G401.6 (cell line): Measurements from ENCODE around the gene PRMT7.
"Not testable (repeated sequence)": the region's sequence is repeated elsewhere in the genome, so short reads cannot be mapped to it uniquely, and the experiment has no call there.

ENCODE experiments used
- FAIRE-seq: peaks from 2 replicates; lab custom pipeline; 2012; peaks lifted over from hg19 to GRCh38; lab: Jason Lieb, UNC

The PRMT7 gene

DNA sequence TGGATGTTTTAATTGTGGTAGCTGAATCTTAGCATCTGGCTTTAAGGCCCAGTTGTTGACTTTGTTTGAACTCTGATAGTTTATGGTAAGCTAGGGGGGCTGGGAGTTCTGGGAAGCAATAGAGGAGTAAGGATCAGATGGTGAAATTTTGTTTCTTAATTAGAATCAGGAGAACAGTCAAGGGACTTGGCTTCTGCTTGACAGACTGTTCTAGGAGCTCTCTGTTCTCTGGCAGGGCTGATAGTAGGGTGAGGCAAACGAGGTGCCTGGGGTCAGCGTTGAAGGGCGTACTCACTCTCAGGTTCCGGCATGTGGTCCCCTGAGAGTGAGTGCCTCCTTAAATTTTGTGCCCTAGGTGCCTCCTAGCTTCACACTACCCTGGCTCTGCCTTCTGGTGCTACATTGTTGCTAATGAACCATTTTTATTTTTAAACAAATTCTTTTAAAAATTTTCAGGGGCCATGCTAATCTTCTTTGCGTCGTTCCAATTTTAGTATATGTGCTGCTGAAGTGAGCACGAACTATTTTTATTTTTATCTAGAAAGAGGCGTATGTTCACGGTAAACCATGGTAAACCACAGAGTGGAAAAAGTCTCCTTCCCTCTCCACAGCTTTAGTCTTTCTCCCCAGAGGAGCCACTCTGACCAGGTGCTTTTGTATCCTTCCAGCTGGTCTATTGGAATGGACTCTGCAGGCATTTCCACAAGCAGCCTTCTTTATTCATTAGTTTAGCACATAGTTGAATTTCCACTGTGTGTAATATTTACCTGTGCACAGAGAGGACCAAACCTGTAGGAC is 26.8 kb upstream of the PRMT7 start:
- FAIRE-seq: no peak

DNA sequence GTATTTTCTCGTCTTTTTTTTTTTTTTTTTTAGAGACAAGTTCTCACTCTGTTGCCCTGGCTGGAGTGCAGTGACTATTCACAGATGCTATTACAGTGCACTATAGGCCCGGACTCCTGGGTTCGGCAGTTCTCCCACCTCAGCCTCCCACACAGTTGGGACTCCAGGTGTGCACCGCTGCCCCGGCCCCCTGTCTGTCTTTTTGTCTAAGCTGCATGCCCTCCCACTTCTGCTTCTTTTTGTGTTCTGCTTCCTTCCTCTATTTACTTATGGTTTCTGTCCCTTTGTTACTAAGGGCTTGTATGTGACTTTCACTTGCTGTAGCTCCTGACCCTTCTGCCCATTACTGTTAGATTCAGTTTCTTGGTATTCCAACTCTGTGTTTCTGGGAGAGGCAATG is 26.0 kb upstream of the PRMT7 start:
- FAIRE-seq: no peak

DNA sequence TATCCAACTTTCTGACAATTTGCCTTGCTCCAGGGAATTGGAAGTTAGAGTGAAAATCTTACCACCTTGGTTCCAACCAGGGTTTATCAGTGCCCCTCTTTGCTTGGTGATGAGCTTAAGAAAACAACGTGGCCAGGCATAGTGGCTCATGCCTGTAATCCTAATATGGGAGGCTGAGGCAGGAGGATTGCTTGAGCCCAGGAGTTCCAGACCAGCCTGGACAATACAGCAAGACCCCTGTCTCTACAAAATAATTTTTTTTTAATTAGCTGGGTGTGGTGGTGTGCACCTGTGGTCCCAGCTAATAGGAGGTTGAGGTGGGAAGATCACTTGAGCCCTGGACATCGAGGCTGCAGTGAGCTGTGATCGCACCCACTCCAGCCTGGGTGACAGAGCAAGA is 25.1 kb upstream of the PRMT7 start:
- no peak for FAIRE-seq

DNA sequence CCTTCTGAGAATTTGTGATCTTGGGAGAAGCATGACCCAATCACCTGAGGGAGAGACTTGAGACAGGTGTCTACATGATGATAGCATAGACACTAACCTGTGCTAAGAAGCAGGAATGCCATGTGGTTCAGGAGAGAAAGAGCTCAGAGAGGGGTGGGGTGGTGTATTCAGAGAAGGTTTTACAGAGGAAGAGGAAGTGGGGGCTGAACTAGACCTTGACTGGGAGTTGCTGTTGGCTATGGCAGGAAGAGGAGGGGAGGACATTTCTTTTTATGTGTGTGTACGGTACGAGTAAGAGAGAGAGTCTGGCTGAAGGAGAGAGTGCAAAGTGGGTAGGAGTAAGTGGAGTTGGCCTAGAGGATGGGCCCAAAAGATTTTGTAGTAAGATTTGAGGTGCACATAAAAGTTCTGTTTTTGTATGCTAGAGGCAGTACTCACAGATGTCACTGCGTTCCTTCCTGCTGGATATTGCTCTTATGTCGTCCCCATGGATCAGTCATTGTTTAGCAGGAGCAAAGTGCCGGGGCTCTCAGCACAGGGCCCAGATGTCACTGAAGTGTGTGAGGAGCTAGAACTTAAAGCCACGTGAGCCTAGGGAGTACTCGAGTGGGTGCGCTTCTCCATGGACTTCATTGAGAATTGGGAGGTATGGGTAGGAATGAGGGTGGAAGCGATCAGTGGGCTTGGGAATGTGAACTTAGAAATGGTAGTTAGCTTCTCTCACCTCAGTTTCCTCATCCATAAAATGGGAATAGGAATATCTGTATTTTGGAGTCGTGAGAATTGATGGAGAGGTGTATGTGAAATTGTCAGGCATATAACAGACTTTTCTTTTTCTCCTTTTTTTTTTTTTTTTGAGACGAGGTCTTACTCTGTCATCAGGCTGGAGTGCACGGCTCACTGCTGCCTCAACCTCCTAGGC is 24.4 kb upstream of the PRMT7 start:
- FAIRE-seq: no peak

DNA sequence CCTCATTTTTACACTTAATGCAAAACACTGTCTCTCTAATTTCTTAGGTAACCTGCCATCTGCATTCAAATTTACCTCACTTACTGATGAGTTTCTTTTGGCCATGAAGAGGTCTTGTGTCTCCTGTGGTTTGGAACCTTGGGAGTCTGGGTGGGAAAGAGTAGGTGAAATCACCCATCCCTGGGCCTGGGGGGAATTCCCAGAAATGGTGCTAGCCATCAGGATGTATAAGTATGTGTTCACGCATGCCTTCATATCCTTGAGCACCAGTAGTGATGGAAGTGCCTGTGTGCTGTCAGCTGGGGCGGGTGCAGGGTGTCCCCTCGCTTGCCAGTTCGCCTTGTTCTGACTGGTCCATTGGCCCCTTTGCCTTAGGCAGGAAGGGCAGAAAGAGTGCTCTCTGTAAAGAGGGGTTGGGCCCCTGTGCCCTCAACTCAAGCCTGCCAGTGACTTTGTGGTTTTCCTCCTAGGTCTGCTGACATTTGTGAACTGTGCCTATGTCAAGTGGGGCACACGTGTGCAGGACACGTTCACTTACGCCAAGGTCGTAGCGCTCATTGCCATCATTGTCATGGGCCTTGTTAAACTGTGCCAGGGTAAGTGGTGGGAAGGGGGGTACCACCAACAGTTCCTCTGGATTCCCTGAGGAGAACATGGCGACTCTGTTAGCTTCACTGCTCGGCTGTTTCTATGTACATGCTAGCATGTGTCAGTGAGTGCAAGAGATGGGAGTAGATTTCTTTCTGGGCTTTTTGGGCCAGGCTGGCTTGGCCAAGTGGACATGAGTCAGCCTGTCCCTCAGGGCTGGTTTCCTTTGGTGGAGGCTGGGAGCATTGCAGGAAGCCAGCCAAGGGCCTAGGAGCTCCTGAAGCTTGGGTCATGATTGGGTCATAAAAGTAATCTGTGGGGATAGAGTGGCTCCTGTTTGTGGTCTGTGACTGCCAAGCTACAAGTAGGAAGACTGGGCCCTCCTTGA is 23.3 kb upstream of the PRMT7 start:
- no peak for FAIRE-seq

DNA sequence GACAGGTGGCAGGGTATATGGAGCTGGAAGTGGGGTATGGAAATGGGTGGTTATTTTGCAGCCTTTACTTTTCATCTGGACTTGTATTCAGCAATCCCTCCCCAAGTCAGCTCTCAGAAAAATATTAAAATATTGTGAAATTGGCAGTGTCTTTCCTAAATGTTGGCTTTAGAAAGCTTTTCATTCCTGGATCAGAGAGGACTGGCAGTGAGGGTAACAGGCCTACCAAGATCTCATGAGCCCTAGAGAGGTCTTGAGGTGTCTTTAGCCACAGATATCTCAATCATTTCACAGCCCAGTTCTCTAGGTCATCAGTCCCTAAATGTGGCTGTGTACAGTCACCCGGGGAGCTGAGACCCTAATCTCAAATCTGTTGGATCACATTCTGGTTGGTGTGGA is 22.6 kb upstream of the PRMT7 start:
- FAIRE-seq: no peak

DNA sequence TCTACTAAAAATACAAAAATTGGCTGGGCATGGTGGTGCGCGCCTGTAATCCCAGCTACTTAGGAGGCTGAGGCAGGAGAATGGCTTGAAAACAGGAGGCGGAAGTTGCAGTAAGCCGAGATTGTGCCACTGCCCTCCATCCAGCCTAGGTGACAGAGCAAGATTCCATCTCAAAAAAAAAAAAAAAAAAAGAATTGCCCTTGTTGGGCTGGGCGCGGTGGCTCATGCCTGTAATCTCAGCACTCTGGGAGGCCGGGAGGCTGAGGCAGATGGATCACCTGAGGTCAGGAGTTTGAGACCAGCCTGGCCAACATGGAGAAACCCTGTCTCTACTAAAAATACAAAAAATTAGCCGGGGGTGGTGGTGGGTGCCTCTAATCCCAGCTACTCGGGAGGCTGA is 22.0 kb upstream of the PRMT7 start:
- not testable (repeated sequence) for FAIRE-seq

DNA sequence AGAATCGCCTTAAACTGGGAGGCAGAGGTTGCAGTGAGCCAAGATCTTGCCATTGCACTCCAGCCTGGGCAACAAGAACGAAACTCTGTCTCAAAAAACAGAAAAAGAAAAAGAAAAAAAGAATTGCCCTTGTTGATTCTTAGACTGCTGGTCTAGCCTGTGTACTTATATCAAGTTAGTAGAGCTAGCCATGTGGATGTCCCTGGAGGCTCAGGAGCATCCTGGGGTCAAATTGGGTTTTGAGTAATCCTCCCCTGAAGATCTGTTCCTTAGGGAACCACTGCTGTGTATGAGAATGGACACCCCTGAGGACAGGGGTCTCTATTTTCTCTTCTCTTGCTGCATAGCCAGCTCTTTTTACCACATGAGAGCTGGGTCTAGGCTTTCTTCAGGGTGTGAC is 21.6 kb upstream of the PRMT7 start:
- FAIRE-seq: no peak

DNA sequence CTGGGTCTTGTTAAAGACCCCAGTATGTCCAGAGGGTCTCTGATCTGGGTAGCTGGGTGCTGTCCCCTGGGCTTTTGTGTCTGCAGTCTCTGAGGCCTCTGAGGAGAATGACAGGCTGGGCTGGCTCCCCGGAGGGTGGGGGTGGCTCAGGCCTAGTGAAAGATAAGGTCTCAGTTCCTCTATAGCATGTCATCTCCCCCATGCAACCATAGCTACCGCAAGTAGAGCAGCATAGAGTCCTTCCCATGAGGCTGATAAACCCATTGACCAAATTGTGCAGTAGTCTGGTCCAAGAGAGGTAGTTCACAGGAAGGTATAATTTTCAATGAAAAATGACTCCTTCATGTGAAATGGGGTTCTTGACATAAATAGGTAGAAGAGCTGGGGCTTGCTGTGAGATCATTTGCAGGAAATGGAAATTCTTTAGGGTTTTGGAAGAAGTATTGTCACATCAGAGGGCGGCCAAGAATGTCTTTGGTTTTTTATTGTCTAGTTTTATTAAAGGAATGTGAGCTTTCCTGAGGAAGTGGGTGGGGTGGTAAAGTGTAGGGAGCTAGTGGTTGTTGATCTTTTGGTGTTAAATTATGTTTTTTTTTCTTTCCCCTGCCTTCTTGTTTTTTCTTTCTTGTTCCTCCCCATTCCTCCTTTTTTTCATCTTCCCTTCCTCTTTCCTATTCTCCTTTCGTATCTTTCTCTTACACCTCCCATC is 21.0 kb upstream of the PRMT7 start:
- no peak for FAIRE-seq

DNA sequence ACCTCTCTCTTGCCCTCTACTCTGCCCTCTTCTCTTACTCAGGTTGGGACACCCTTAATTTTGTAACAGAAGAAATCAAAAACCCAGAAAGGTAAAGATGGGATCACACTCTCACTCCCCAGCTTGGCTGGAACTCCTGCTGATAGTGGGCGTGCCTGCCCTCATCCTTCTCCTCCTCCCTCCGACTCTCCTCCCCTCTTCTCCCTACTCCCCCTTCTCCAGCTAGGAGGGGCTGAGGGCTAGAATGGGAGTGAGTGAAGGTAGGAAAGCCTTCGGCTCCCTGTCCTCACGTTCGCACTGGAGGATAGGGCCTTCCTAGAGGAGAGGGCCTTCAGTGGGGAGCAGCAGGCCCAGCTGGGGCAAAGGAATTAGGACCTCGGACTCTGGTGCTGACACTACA is 20.4 kb upstream of the PRMT7 start:
- FAIRE-seq: no peak

DNA sequence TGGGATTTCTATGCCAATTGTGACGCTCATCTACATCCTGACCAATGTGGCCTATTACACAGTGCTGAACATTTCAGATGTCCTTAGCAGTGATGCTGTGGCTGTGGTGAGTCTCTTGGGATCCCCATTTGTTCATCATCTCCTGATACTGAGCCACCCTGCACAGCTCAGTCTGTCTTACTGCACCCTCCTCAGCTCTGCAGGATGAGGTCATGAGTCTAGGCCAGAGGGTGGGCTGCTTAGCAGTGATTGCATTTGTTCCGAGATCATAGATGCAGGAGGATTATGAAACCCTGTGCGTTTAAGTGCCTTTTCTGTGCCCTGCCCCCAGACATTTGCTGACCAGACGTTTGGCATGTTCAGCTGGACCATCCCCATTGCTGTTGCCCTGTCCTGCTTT is 19.6 kb upstream of the PRMT7 start:
- no peak for FAIRE-seq

DNA sequence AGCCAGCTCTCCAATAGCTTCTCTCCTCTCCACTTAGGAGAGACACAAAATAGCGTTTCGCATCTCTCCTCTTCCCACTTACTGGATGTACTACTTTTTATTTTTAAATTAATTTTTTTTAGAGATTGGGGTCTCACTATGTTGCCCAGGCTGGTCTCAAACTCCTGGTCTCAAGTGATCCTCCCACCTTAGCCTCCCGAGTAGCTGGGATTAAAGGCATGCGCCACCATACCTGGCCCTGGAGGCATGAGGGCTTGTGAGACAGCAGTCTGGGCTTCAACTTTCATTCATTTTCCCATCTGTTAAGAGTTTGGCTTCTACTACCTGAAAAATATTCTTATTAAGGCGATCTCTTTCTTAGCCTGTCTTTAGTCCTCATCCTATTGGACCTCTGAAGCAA is 18.4 kb upstream of the PRMT7 start:
- FAIRE-seq: no peak

DNA sequence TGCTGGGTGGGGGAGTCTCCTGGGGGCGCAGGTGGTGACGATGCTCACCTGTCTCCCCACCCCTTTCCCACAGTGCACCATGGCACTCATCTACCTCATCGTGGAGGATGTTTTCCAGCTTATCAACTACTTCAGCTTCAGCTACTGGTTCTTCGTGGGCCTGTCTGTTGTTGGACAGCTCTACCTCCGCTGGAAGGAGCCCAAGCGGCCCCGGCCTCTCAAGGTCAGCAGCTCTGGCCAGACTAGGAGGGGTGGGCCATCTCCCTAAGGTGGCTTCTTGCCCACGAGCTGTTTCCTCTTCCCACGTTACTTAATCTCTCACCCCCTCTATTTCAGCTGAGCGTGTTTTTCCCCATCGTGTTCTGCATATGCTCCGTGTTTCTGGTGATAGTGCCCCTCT is 14.5 kb upstream of the PRMT7 start:
- no peak for FAIRE-seq

DNA sequence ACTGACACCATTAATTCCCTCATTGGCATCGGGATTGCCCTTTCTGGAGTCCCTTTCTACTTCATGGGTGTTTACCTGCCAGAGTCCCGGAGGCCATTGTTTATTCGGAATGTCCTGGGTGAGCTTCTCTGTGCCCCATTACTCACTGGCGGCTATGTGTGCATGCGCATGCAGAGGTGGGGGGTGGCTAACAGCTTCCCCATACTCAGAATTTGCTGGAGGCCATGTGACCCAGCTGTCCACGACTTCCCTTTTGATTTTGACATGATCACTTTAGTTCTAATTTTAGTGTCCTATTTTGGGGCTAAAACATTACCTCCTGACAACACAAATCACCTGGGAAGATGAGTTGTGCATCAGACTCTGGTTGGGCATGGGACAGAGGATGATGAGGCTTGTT is 14.1 kb upstream of the PRMT7 start:
- FAIRE-seq: no peak

DNA sequence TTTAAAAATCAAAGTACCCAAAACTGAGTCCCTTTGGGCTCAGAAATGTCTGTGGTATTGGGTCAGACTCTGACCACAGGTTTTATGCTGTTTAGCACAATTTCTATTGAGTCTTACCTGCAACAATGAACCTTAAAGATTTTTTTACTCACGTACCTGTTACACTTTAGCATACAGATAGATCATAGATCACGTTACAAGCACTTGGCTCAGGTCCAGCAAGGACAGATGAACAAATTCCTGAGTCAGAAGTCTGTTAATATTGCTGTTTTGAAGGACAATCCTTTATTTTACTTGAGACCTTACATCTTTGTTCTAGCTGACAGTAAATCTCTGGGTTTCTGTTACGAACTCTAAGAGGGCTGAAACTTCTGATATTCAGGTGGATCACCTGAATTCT is 12.9 kb upstream of the PRMT7 start:
- FAIRE-seq: no peak

DNA sequence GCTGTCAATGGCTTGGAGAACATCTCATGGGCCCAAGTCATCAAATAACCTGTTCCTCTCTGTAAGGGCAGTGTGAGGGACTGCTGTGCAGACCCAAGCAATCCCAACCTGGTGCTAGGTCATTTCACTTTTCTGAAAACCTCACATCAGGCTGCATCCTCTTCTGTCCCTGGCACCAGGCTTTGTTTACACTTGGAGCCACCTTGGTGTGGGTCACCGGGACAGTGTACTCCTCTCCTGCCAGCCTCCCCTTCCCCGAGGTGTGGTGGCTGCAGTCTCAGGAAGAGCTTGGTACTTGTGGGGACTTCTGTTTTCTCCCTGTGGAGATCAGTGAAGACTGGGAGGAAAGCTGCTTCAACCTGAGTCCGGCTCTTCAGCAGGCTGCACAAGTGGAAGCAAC is 12.5 kb upstream of the PRMT7 start:
- FAIRE-seq: no peak

DNA sequence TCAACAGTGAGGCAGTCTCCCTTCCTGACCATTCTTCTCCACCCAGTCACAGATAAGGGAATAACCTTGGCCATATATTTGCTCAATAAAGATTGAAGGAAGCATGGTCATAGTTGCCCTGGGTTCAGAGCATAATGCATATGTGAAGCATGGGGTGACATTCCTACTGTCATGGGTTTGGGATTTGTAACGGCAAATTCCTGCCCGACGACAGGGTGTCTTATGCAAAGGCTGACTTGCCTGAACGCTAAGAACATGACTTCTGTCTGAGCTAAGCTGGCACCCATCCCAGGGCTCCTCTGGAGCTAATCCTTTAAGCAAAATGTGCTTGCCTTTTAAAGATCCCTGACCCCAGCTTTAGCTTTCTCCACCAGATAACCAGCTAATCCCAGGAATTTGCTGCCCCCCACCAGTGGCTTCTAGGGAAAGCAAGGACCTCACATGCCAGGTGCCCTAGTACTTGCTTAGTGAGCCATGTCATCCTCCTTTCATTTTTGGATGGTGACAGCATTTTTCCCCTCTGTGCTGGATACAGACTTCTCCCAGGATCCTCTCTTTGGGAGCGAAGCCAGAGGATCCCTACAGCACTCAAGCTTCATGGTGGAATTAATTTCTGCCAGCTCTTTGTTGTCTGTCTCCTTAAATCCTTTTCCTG is 11.8 kb upstream of the PRMT7 start:
- FAIRE-seq: peak; percentile 73

DNA sequence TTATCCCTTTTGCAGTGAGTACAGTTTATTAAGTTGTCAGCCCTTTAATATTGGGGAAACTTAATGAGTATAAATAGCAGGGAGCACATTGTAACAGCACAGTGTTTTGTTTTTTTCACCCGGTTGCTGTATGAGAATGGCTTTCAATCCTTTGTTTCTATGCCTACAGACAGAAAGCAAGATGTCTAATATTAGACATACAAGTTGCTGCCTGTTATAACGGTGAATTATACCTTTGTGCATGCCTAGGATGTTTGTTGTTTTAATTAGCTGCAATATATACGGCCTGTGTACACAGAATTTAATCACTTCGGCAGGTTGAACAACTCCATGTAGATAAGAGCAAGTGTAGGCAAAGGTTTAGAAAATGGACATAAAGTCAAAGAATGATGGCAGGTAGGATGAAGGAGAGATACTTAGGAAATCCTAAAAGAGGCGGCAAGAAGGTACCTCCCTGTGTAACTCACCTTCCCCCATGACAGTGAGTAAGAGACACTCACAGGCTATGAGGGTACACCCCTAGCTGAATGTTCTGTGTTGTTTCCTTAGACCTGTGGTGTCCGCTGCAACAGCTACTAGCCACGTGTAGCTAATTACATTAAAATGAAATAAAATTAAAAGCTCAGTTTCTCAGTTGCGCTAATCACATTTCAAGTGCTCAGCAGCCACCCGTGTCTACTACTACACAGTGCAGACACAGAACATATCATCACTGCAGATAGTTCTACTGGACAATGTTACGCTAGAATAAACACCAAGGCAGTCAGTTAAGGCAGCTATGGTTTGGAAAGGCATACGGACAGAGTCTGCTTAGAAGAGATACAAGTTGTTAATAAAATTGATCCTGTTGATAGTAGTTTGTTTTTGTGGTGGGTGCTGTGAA is 11.0 kb upstream of the PRMT7 start:
- FAIRE-seq: no peak

DNA sequence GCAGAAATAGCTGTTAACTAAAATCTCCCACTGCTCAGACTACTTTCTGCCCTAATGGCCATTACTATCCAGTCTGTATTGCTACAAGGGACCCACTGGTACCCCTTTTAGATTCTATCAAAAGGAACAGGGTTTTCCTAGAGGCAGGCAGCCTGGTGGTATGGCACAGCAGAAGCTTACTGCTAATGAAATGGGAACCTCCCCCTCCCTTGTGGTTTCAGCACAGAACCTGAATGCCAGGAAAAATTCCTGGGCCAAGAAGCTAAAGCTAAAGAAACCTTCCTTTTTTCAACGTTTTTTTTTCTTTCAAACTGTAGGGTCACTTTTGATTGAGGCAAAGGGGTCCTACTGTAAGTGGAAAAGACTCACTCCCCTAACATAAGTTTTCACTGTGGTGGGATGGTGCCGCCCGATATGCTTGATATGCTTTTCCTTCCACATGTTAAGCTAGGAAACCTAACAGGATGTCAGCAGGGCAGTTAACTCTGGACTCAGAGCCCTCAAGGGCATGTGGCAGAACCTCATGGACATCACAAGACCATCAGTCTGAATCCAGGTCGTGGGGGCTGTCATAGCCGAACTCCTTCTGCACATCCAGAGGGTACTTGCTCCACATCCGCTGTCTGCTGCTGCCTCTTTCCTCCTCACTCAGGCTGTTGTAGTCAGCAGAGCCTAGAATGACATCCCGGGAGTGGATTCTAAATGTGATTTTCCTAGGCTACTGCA is 9.9 kb upstream of the PRMT7 start:
- FAIRE-seq: no peak

DNA sequence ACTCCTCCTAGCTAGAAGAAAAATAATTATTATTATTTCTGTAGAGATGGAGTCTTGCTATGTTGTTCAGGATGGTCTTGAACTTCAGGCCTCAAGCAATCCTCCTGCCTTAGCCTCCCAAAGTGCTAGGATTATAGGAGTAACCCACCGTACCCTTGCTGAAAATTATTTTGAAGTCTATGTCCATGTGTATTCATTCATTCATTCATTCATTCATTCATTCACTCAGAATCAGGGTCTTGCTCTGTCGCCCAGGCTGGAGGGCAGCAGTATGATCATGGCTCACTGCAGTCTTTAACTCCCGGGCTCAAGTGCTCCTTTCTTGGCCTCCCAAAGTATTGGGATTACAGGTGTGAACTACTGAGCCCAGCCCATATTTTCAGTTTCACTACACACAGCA is 4.2 kb upstream of the PRMT7 start:
- FAIRE-seq: no peak
